GM12874 (cell line): ENCODE results near the gene DIP2A.

Experiments
- TF ChIP-seq, protein P1 (sequence below): IDR thresholded peaks from 2 replicates; pipeline ENCODE4 v1.5.1; 2011; ENCODE audit warnings: low read depth, mild to moderate bottlenecking, control low read depth, low read length, moderate library complexity; ENCODE audit not compliant: insufficient read depth

DIP2A gene

DNA sequence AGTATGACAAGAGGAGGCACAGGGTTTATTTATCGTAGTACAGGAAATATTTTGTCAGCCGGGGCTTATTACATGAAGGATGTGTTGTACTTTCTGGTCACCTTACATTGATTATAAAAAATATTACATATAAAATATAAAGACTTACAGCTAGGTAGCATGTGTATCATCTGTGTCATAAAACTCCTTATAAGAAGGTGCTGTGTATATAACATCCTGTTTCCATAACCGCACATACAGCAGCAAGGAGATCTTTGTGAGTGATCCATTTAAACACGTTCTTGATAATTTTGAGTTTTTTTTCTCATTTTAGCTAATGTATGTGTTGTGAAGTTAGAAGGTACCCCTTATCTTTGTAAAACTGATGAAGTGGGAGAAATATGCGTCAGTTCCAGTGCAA, 86.1 kb downstream of the DIP2A start:
- TF ChIP-seq, protein P1, sequence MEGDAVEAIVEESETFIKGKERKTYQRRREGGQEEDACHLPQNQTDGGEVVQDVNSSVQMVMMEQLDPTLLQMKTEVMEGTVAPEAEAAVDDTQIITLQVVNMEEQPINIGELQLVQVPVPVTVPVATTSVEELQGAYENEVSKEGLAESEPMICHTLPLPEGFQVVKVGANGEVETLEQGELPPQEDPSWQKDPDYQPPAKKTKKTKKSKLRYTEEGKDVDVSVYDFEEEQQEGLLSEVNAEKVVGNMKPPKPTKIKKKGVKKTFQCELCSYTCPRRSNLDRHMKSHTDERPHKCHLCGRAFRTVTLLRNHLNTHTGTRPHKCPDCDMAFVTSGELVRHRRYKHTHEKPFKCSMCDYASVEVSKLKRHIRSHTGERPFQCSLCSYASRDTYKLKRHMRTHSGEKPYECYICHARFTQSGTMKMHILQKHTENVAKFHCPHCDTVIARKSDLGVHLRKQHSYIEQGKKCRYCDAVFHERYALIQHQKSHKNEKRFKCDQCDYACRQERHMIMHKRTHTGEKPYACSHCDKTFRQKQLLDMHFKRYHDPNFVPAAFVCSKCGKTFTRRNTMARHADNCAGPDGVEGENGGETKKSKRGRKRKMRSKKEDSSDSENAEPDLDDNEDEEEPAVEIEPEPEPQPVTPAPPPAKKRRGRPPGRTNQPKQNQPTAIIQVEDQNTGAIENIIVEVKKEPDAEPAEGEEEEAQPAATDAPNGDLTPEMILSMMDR = no peak

DNA sequence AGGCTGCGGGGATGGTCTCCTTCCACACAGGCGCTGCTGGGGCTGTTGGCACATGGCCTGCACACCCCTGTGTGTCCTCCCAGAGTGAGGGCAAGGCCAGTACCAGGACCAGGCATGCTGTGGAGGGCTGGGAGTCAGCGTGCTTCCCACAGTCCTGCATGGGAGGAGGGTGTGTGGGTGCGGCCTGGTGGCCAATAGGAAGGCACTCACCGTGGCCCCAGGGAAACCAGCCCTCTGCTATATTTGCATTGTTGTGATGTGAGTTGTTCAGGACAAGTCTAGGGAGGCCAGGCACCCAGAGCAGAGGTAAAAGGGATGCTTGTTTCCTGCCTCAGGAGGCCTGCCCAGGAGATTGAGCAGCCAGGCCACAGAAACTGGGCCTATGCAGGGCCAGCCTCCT, 86.7 kb downstream of the DIP2A start:
- TF ChIP-seq, protein P1 = no peak

DNA sequence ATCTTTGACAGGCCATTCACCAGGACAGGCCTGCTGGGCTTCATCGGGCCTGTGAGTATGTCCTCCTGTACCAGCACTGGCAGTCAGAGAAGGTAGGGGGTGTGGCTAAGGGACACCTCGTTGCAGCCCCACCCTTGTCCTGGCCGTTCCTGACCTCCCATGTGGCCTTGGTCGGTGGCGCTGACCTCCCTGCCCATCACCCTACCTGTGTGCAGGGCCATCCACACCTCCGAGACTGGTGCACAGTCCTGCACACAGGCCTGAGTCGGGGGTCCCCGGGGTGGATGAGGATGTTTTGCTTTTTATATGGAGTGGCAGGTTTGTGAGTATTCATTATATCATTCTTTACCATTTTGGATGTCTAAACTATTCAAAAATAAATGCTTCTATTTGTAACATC, 87.2 kb downstream of the DIP2A start:
- TF ChIP-seq, protein P1 = no peak

- TF ChIP-seq, protein P1 = no peak
Observed at GRCh38 chr21:46546799-46547198, 88.1 kb downstream of the DIP2A start.

- TF ChIP-seq, protein P1 = no peak
Observed at GRCh38 chr21:46549650-46550049, 91.0 kb downstream of the DIP2A start.

- TF ChIP-seq, protein P1 = no peak
Observed at GRCh38 chr21:46550116-46550941, 91.6 kb downstream of the DIP2A start.

GRCh38 chr21:46551636-46552241, 93.0 kb downstream of the DIP2A start:
- TF ChIP-seq, protein P1 = no peak
